Peyer's patch (tissue), 4 donors: ENCODE data around the gene MAP7D2.
"Not testable (repeated sequence)": the region's sequence is repeated elsewhere in the genome, so short reads cannot be mapped to it uniquely, and the experiment has no call there.

Experiments
- CTCF ChIP-seq, 6 experiments: fragments of 450-650 bp in 4 of 6; fragments of 200-600 bp in 2 of 6; sonication (generic) in 1 of 6; IDR thresholded peaks; one replicate each; pipeline ENCODE4 v1.5.1; 2017 to 2019; ENCODE audit warnings: antibody characterized with exemption in 6 of 6, mild to moderate bottlenecking in 3 of 6, moderate library complexity in 1 of 6
- POLR2A ChIP-seq, 2 donors: fragments of 450-650 bp; IDR thresholded peaks; one replicate each; pipeline ENCODE4 v1.5.1; 2017; ENCODE audit warnings: antibody characterized with exemption in 2 of 2, mild to moderate bottlenecking in 2 of 2, moderate library complexity in 2 of 2

- not testable (repeated sequence) for TF ChIP-seq CTCF, POLR2A (IDR thresholded peaks at IDR 0.05)
Measured at GRCh38 chrX:20126833-20127232, 10.1 kb upstream of the MAP7D2 start.
